KG1 (cell line): ENCODE measurements around the gene ZSWIM5.
"Not testable (repeated sequence)": the region's sequence is repeated elsewhere in the genome, so short reads cannot be mapped to it uniquely, and the experiment has no call there.

Source experiments
- DNase-seq: peaks from one replicate; lab custom pipeline; 2025; lab: John Stamatoyannopoulos, UW

The ZSWIM5 gene

DNA sequence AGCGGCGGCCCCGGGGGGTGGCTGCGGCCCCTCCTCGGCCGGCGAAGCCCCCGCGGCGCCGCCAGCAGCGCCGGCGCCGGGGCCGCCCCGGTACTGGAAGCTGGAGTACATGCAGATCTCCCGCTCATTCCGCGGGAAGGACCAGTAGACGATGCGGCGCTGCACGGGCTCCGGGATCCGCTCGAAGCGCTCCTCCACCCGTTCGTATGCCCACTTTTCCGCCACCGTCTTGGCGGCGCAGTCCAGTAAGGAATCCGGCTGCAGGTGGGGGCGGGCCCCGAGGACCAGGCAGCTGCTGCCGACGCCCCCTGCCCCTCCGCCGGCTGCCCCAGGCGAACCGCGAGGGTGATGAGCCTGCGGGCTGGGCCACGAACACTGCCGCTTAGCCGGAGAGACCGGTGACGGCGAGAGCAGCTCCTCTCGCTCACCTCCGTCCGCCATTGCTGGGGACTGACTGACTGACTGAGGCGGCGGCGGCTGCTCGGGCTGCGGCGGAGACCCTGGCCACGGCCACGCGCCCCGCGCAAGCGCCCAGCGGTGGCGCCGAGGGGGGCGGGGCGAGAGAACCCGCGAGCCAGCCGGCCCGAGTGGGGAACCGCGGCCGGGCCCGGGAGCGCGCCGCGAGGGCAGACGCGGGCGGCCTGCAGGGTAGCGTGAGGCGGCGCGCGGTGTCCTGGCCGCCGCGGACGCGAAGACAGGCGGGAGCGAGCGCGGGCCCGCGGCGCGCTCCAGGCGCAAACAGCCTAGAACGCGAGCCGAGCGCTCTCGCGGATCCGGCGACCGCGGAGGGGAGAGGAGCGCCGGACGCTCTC is at the start of gene ZSWIM5:
Gene ZSWIM5, minus strand, starts transcription at position 696 of the 812 bp plus-strand sequence. Its CDS starts 255 bp downstream, at position 441.
- no peak for DNase-seq

DNA sequence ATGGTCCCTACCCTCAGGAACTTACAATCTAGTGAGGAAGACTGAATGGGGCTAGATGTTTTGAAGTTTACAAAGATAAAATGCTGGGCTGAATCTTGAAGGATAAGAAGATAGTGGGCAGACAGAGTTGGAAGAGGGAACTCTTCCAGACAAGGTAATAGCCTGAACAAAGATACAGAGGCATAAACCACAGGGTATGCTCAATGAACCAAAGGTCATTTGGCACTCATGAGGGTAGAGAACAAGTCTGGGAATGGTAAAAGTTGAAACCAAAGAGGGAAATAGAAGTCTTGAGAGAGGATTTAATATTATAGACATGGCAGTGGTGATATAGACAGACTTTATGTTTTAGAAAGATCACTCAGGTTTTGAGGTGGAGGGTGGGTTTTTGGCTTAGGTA is 48.1 kb upstream of the ZSWIM5 start:
- no peak for DNase-seq

DNA sequence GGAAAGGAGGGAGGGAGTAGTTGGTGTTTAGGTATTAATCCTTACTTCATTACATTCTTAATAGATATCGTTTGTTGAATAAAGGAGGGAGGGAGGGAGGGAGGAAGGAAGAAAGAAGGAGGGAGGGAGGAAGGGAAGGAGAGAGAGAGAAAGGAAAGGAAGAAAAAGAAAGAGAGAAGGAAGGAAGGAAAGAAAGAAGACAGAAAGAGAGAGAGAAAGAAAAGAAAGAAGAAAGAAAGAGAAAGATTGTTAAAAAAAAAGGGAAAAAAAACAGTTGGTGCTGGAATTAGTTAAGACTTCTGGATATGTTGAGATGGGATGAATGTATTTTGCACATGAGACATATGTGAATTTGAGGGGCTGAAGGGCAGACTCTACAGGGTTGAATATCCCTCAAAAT is 44.1 kb upstream of the ZSWIM5 start:
- no peak for DNase-seq

DNA sequence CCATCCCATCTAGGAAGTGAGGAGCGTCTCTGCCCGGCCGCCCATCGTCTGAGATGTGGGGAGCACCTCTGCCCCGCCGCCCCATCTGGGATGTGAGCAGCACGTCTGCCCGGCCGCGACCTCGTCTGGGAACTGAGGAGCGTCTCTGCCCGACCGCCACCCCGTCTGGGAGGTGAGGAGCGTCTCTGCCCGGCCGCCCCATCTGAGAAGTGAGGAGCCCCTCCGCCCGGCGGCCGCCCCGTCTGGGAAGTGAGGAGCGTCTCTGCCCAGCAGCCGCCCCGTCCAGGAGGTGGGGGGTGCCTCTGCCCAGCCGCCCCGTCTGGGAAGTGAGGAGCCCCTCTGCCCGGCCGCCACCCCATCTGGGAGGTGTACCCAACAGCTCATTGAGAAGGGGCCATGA is 41.6 kb upstream of the ZSWIM5 start:
- DNase-seq = not testable (repeated sequence)

DNA sequence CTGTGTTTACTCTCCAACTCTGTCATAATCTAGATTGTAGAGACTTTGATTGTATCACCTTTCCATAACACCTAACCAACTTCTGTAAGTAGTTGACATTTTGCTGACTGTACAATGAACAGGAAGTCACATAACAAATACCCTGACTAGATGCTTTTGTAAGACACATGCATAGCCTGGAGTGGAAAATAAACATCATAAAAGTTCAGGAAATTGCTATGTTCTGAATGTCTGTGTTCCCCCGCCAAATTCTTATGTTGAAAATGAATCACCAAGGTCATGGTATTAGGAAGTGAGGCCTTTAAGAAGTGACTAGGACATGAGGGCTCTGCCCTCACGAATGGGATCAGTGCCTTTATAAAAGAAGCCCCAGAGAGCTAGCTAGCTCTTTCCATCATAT is 40.4 kb upstream of the ZSWIM5 start:
- DNase-seq = no peak

DNA sequence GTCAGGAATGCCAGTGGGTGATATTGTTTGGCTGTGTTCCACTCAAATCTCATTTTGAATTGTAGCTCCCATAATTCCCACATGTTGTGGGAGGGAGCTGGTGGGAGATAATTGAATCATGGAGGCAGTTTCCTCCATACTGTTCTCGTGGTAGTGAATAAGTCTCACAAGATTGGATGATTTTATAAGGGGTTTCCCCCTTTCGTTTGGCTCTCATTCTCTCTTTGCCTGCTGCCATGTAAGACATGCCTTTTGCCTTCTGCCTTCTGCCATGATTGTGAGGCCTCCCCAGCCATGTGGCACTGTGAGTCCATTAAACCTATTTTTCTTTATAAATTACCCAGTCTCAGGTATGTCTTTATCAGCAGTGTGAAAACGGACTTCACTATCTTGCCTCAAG is 40.0 kb upstream of the ZSWIM5 start:
- DNase-seq = not testable (repeated sequence)

DNA sequence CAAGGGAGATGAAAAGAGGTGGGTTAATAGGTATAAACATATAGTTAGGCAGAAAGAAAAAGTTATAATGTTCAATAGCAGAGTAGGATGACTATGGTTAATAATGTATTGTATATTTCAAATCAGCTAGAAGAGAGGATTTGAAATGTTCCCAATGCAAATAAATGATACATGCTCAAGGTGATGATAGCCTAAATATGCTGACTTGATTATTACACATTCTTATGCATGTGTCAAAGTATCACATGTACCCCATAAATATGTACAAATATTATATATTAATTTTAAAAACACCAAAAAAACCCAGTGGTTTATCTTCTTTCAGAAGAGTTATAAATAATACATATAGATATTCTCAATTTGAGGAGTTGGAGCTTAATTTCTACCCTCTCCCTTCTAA is 38.3 kb upstream of the ZSWIM5 start:
- DNase-seq = no peak

DNA sequence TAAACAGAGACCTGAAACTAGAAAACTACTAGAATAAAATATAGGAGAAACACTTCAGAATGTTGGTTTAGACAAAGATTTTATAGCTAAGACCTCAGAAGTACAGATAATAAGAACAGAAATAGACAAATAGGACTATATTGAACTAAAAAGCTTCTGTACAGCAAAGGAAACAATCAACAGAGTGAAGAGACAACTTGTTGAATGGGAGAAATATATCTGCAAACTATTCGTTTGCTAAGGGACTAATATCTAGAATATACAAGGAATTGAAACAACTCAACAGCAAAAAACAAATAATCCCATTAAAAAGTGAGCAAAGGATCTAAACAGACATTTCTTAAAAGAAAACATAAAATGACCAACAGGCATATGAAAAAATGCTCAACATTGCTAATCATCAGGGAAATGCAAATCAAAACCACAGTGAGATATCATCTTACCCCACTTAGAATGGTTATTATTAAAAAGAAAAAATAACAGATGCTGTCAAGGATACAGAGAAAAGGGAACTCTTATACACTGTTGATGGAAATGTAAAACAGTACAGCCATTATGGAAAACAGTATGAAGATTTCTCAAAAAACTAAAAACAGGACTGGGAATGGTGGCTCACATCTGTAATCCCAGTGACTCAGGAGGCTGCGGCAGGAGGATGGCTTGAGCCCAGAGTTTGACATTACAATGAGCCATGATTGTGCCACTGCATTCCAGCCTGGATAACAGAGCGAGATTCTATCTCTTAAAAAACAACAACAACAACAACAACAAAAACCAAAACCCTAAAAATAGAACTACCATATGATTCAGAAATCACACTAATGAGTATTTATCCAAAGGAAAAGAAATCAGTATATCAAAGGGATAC is 37.3 kb upstream of the ZSWIM5 start:
- no peak for DNase-seq

DNA sequence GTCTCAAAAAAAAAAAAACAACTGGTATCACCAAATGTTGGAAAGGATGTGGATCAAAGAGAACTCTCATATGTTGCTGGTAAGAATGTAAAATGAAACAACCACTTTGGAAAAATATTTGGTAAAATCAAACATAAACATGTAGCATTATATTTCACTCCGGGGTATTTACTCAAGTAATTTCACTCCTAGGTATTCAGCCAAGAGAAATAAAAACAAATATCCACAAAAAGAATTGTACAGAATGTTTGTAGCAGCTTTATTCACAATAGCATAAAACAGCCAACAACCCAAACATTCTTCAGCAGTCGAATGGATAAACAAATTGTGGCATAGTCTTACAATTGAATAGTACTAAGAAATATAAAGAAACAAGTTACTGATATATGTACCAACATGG is 32.4 kb upstream of the ZSWIM5 start:
- no peak for DNase-seq

DNA sequence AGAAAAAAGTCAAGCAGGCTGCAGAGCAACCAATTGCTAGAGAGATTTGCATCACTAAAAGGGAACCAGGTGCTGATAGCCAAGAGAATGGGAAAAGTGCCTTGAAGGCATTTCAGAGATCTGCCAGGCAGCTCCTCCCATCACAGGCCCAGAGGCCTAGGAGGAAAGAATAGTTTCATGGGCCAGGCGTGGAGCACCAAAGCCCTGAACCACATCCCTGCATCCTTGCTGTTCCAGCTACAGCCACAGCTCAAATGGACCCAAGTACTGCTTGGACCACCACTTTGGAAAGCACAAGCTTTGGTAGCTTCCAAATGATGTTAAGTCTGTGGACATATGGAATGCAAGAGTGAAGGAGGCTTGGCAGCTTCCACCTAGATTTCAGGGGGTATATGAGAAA is 29.7 kb upstream of the ZSWIM5 start:
- no peak for DNase-seq

DNA sequence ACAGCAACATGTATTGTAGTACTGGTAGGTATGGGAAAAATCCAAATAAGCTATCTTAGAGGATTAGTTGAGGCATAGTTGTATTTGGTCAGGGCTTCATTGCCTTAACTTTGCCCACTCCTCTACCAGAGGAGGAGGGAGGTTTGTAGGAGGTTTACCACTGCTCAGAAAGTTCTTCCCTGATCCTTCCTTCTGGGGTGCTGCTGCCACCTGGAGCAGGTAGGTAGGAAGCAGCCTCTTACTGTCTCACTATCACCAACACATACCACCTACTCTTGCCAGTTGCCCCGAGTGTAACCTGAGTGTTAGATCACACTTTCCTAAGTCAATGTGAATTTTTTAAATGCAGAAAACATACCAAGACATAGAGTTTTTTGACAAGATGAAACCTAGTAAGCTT is 24.1 kb upstream of the ZSWIM5 start:
- no peak for DNase-seq

DNA sequence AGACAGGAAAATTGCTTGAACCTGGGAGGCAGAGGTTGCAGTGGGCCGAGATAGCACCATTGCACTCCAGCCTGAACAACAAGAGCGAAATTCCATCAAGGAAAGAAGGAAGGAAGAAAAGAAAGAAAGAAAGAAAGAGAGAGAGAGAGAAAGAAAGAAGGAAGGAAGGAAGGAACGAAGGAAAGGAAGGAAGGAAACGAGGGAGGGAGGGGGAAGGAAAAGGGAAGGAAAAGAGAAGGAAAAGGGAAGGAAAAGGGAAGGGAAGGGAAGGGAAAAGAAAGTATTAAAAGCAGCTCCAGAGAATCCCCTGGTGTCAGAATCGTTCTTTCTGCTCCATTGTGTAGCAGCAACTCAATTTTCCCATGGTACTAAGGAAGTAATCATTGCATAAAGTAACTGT is 19.2 kb upstream of the ZSWIM5 start:
- DNase-seq = no peak

DNA sequence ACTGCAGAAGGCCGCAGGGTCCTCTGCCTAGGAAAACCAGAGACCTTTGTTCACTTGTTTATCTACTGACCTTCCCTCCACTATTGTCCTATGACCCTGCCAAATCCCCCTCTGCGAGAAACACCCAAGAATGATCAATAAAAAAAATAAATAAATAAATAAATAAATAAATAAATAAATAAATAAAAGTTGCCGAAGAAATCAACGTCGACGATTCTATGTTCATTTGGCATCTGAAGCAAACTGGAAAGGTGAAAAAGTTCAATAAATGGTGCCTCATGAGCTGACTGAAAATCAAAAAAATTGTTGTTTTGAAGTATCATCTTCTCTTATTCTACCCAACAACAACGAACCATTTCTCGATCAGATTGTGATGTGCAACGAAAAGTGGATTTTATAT is 17.3 kb upstream of the ZSWIM5 start:
- not testable (repeated sequence) for DNase-seq

DNA sequence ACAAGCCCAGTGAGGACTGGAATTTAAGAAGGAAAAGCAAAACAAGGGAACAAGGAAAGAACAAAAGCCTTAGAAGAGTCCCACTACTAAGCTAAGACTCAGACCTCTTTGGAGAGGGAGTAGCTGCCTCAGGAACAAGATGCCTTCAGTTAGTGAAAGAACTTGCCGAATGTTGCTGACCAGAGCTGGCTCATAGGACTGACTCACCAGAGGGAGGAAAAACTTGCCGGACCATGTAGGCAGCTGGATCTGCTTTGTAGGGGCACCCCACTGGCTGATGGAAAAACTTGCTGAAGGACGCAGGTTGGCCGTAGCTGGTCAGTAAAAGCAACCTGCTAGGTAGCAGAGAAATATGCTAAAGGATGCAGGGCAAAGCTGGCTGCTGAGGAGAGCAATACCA is 15.3 kb upstream of the ZSWIM5 start:
- no peak for DNase-seq

DNA sequence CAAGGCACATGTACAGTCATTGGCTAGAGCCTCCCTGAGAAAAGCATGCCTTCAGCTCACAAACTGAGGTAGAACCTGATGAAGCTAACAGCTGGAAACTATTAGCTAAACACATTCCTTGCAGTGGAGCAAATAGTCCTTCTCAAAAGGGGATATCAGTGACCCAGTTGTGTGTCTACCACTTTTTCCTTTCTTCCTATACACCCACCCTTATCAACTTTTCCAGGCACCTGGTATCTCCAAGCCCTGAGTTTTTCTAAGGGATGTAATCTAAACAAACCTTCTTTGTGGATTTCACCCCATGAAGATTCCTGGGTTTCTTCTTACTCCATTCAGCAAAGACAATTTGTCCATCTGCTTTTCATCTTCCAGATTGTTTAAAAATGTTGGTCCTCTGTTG is 10.5 kb upstream of the ZSWIM5 start:
- no peak for DNase-seq

DNA sequence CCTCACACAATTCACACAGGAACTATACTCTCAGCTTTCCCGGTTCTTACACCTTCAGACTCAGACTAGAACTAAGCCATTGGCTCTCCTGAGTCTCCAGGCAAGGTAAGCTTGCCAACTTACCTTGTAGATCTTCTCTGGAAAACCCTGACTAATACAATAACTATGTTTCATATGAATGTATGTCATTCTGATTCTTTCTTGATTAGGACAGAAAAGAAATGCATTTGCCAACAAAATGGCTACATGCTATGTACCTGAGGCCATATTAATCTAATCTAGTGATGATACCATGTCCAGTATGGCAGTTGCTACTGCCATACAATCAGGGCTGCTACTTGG is 9.8 kb upstream of the ZSWIM5 start:
- no peak for DNase-seq

DNA sequence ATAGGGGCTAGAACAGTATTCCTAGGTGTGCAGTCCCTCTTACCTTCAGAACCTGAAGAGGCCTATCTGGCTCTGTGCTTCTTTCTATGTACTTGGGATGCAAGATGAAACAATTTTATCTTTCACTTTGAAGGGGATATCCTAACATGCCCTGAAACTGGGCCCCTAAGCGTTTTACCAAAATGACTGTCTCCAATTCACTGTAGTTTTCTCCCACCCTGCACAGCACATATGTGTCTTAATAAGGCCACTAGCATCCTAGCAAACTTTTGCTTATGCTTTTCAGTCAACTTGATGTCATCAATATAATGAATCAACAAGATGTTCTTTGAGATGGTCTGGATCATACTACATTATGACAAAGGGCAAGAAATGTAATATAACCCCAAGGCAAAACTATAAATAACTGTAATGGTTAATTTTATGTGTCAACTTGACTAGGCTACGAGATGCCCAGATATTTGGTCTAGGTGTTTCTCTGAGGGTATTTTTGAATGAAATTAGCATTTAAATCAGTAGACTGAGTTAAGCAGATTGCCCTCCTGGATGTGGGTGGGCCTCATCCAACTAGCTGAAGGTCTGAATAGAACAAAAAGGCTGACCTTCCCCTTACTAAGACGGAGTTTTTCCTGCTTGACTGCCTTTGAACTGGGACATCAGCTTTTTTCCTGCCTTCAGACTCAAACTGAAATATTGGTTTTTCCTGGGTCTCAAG is 9.2 kb upstream of the ZSWIM5 start:
- DNase-seq = no peak

DNA sequence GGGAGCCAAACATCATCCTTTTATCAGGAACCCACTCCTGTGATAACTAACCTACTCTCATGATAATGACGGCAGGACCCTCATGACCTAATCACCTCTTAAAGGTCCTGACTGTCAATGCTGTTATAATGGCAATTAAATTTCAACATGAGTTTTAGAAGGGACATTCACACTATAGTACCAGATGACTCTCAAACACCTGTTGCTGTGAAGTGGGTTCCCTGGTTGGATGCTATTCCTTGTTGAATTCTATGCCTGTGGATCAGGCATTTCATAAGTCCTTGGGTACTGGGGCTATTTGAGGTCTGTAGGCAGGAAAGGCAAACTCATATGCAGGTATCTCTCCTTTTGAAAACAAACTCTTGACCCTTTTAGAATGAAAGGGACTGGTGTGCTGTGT is 7.5 kb upstream of the ZSWIM5 start:
- DNase-seq = no peak

DNA sequence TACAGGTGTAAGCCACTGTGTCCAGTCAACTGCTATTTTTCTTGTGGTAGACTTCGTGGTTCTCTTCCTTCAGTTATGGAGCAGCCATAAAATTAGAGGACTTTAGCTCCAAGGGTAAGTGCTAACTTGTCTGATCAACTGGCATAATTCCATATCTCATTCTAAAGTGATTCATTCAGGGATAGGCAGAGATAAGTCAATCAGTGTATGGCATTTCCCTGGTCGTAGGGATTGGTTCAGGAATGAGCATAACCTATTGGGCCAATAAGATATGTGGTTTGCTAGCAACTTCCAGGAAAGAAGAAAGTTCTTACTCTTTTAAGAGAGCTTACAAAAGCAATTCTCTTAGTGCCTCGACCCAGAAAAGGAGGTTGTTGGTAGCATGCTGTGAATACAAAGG is 4.7 kb upstream of the ZSWIM5 start:
- DNase-seq = no peak

DNA sequence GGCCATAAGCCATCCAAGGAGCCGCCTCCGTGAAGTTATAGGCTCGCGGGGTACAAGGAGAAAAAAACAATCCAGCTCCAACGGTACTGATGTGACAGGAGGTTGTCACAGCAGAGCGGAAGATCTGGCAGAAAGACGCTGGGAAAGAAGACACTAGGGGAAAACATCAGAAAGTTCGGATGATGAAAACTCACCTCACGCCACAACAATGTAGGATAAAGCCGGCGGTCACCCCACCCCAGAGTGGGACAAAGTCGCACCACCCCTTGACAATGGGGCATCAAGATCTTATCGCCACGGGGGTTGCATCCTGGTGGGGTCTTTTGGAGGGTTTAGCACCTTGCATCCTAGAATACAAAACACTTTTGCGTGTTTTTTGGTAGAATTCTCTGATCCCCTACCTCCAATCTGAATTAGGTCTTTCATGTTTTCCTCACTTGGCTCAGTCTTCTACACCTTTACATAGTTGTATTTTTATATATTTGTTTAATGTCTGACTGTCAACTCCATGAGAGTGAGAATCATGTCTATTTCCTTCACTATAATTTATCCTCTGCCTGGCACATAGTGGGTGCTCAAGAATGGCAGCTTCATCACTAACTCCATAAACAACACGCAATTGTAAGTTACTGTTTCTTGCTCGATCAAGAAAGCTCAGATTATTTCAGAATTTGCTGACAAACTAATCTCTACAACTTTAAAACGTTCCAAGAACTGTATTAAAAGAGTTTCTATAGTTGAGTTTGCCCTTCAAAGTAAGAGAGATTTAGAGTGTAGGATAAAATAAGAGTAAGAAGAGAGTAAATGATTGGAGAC is 611 bp upstream of the ZSWIM5 start:
- DNase-seq = no peak

DNA sequence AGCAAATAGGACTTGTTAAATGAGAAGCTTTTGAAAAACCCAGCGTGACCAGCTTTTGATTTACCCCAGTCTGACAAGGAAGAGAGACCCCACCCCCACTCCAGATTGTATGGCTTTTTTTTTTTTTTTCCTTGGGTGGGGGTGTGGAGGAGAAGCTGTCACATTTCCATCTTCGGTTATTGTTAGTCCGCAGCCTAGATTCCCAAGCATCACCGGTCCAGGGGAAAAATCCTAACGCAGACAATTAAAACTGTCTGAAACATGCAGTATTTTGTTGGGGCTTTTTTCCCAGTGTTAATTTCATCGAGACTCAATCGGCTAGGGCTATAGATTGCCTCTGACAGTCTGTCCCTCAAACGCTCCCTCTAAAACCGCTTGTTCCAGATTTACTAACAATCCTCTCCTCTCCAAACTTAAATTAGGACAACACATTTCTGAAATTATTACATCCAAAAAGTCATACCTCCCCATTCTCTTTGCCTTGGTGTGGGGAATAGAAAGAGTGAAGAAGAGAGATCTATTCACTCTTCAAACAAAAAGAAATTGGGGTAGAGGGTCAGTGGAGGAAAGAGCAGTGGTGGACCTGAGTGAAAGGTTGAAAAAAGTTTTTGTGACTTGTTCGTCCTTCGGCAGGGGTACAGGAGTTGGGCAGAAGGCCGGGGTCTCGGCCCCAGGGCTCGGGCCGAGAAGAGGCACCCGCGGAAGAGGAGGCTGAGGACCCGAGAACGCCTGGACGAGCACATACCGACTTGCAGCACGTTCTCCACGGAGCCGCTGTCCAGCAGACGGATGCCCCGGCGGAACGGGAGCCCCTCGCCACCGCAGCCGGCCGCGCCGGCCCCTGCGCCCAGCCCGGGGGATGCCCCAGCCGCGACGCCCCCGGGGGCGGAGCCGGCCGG is 1.1 kb downstream of the ZSWIM5 start:
- peak; percentile 34 for DNase-seq
